Fibroblast of lung (primary cell): Measurements from ENCODE around the gene FSTL4. TPM values are rescaled to one million over a fixed set of nuclear protein-coding genes. Genes with fewer than 3 reads are reported as not detected.

Source experiments
- DNase-seq, 2 donors: peaks; one replicate each; pipeline versions ENCODE4 v3.0.0 to v3.0.0-alpha.2; 2010; ENCODE audit warnings: low read depth in 2 of 2
- H2AFZ ChIP-seq: 2 replicates; pipeline ENCODE4 v1.5.1; 2012; ENCODE audit warnings: low read length, control low read depth, inconsistent platforms
- H3K27ac ChIP-seq: 2 replicates; pipeline ENCODE4 v1.5.1; 2011; ENCODE audit warnings: low read length, control low read depth; ENCODE audit not compliant: insufficient read depth
- H3K27me3 ChIP-seq: 2 replicates; pipeline ENCODE4 v1.5.1; 2011; ENCODE audit warnings: mild to moderate bottlenecking, low read length; ENCODE audit not compliant: control insufficient read depth, insufficient read depth
- H3K36me3 ChIP-seq: 2 replicates; pipeline ENCODE4 v1.5.1; 2011; ENCODE audit warnings: low read length; ENCODE audit not compliant: control insufficient read depth, insufficient read depth
- H3K4me1 ChIP-seq: 2 replicates; pipeline ENCODE4 v1.5.1; 2011; ENCODE audit warnings: low read length; ENCODE audit not compliant: control insufficient read depth, insufficient read depth; ENCODE audit errors: extremely low read depth
- H3K4me2 ChIP-seq: 2 replicates; pipeline ENCODE4 v1.5.1; 2011; ENCODE audit warnings: low read length, control low read depth; ENCODE audit not compliant: insufficient read depth; ENCODE audit errors: extremely low read depth
- H3K4me3 ChIP-seq, 4 experiments: fragments of 200-600 bp in 1 of 4; sonication (generic) in 1 of 4; replicated peaks in 1 of 4; 2 replicates each; pipeline ENCODE4 v1.5.1; 2011 to 2016; ENCODE audit warnings: low read length in 4 of 4, low read depth in 3 of 4, mild to moderate bottlenecking in 3 of 4, control low read depth in 2 of 4, inconsistent platforms in 1 of 4, mixed read lengths in 1 of 4; ENCODE audit not compliant: insufficient read depth in 1 of 4; ENCODE audit errors: control extremely low read depth in 1 of 4
- H3K79me2 ChIP-seq: 2 replicates; pipeline ENCODE4 v1.5.1; 2012; ENCODE audit warnings: mild to moderate bottlenecking, low read length, inconsistent platforms; ENCODE audit not compliant: control insufficient read depth, insufficient read depth
- H3K9ac ChIP-seq: 2 replicates; pipeline ENCODE4 v1.5.1; 2011; ENCODE audit warnings: mild to moderate bottlenecking, low read length, control low read depth; ENCODE audit not compliant: insufficient read depth
- H3K9me3 ChIP-seq: 2 replicates; pipeline ENCODE4 v1.5.1; 2012; ENCODE audit warnings: low read depth, low read length; ENCODE audit not compliant: control insufficient read depth, insufficient read depth
- H4K20me1 ChIP-seq: 2 replicates; pipeline ENCODE4 v1.5.1; 2011; ENCODE audit warnings: low read length; ENCODE audit not compliant: control insufficient read depth, insufficient read depth; ENCODE audit errors: extremely low read depth
- CTCF ChIP-seq, 2 donors: IDR thresholded peaks in 1 of 2; conservative IDR thresholded peaks in 1 of 2; 1 replicate in 1 of 2; 2 replicates in 1 of 2; pipeline ENCODE4 v1.5.1; 2011 to 2012; ENCODE audit warnings: low read length in 2 of 2, control low read depth in 1 of 2, inconsistent platforms in 1 of 2, low read depth in 1 of 2, mild to moderate bottlenecking in 1 of 2
- EZH2 ChIP-seq: IDR thresholded peaks from 2 replicates; pipeline ENCODE4 v1.5.1; 2012; ENCODE audit warnings: low read length, control low read depth, mild to moderate bottlenecking; ENCODE audit errors: missing control alignments
- polyA plus RNA-seq, 2 donors: library from polyadenylated mRNA; depleted of rRNA in 1 of 2; stranded (reverse) in 1 of 2; unstranded in 1 of 2; fragments of >200 nt; gene quantifications; 2 replicates each; pipeline ENCODE4 v1.2.1, GENCODE V29; 2011 to 2012; ENCODE audit warnings: missing spikeins in 1 of 2
- total RNA-seq: library from RNA; depleted of rRNA; stranded (reverse); fragments of >200 nt; gene quantifications from 2 replicates; pipeline ENCODE4 v1.2.1, GENCODE V29; 2014

FSTL4 gene
- total and polyA plus RNA-seq, 2 donors (not counting 1 experiment from before 2014, with no cell fraction given) = 0.17 to 0.33 TPM

DNA sequence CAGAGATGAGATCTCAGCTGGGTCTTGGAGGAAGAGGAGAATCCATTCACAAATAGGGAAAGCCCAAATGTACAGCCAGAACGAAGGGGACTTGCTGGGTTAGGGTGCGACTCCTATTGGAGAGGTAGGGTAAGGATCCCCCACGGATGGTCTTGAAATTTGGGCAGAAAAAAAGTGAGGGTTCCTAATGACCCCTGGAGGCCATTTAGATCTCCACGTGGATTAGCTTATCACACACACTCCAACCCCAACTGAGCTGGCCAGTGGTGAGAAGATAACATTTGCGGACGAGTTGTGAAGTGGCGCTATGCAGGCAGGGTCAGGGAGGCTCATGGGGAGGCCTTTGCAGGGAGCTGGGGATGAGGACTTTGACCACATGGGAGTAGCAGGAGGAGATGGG is 86.0 kb downstream of the FSTL4 start:
- H3K79me2 ChIP-seq = no peaks in the 10 kb centered on the region
- no peak overlapping the region for H2AFZ ChIP-seq
- TF ChIP-seq CTCF (conservative IDR thresholded peaks at IDR 0.05 in 1 of 2, IDR thresholded peaks at IDR 0.05 in 1 of 2; ENCODE audit: low read depth in 1 of 2, low read length in 2 of 2) (no peak), EZH2 (no peak)
- no peaks in the 10 kb centered on the region for H3K9me3 ChIP-seq
- no peak overlapping the region for H3K9ac ChIP-seq
- H3K27me3 ChIP-seq = peaks cover 3% of the 10 kb centered on the region
- H3K4me1 ChIP-seq = no peaks in the 10 kb centered on the region
- no peaks in the 10 kb centered on the region for H3K36me3 ChIP-seq
- no peak overlapping the region for H3K4me2 ChIP-seq
- H4K20me1 ChIP-seq = no peaks in the 10 kb centered on the region
- no peak overlapping the region for H3K27ac ChIP-seq
- no peak for DNase-seq
- H3K4me3 ChIP-seq = no peak overlapping the region

DNA sequence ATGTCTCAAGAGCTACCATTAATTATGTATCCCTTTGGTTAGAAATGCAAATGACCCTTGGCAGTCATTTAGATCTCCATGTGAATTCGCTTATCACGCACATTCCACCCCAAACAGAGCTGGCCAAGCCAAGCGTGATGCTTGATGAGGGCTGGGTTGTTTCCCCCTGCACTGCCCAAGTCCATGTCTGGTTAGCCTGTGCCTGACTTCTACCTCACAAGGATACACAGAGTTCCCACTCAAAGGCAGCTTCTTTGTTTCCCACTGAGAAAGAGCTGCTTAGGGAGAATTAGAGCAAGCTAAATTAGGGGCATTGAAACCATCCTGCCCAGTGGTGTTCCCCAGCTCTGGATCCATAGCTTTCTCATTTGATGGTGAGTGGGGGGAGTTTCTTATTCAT is 87.2 kb downstream of the FSTL4 start:
- Histone ChIP-seq H2AFZ (no peak overlapping the region), H3K4me3 (no peak overlapping the region), H3K9ac (no peak overlapping the region), H3K79me2 (no peaks in the 10 kb centered on the region), H3K27ac (no peak overlapping the region), H3K36me3 (no peaks in the 10 kb centered on the region), H3K9me3 (no peaks in the 10 kb centered on the region), H3K4me1 (no peaks in the 10 kb centered on the region), H4K20me1 (no peaks in the 10 kb centered on the region), H3K4me2 (no peak overlapping the region), H3K27me3 (peaks cover 2% of the 10 kb centered on the region)
- TF ChIP-seq EZH2 = no peak
- TF ChIP-seq CTCF (conservative IDR thresholded peaks at IDR 0.05 in 1 of 2, IDR thresholded peaks at IDR 0.05 in 1 of 2; ENCODE audit: low read depth in 1 of 2, low read length in 2 of 2) = no peak
- no peak for DNase-seq

DNA sequence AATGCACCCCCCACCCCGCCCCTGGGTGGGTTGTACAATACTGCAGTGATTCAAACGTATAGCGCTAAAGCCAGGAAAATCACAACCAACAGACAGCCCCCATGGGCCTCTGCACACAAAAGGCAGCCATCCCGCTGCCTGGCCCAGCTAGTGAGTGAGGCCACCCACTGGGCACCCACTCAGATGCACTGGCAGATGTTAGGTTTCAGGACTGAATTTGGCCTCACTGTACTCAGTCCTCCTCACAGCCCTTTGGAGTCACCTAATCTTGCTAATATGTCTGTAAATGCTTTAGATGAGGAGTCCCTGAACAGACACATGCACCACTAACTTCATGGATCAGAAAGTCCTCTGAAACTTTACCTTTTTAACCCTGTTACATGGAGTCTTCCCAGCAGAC is 87.7 kb downstream of the FSTL4 start:
- no peak for TF ChIP-seq CTCF (conservative IDR thresholded peaks at IDR 0.05 in 1 of 2, IDR thresholded peaks at IDR 0.05 in 1 of 2; ENCODE audit: low read depth in 1 of 2, low read length in 2 of 2)
- Histone ChIP-seq H3K4me2 (no peak overlapping the region), H4K20me1 (no peaks in the 10 kb centered on the region), H3K4me1 (no peaks in the 10 kb centered on the region), H2AFZ (no peak overlapping the region), H3K4me3 (no peak overlapping the region), H3K27me3 (peaks cover 2% of the 10 kb centered on the region), H3K9ac (no peak overlapping the region), H3K79me2 (no peaks in the 10 kb centered on the region), H3K9me3 (no peaks in the 10 kb centered on the region), H3K36me3 (no peaks in the 10 kb centered on the region), H3K27ac (no peak overlapping the region)
- DNase-seq = no peak
